Measurements from ENCODE around the gene DPYSL4.

The DPYSL4 gene

DNA sequence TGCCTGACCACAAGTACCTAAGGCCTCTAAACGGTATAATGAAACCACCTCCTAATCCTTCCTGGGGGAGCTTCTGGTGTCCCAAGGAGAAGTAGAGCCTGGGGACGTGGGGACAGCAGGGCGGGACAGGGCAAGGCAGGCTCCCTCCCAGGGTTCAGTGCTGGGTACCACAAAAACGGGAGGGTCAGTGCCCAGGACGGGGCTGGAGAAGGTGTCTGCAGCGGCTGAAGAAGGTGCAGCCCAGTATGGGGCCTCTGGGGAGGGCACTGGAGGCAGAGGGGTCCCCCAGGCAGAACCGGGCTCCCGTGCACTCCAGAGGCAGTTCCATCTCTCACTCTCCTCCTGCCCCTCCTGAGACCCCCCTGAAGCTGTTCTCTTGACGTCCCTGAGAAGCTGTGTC is 46.2 kb downstream of the DPYSL4 start:
- DNase-seq (ENCODE audit: low read depth), result no peak
- H3K4me3 ChIP-seq (ENCODE audit: low read depth, low read length), result no peak overlapping the region

DNA sequence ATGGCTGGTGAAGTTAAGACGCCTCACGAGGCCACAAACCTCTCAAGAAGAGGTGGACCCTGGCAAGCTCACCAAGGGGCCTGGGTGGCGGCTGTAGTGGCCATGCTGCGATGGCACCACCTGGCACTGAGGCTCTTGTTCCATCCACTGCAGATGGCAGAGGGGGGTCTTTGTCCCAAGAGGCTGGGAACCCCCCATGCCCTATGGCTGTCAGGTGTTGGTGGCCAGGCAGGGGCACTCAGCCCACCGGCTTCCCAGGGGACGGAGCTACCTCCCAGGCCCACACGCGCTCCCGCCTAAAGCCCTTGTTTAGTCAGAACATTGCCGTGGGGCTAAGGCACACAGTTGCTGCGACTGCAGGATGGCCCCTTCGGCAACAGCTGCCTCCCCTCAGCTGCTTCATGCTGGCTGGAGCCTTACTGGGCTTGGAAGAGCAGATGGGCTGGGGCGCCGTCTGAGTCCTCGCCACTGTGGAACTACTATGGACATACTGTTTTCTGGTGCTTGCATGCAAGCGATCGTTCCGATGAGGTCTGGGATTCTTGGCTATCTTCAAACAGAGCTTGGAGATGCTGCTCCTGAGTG is 46.8 kb downstream of the DPYSL4 start:
- no peak overlapping the region for H3K4me3 ChIP-seq (ENCODE audit: low read depth, low read length)
- no peak for DNase-seq (ENCODE audit: low read depth)

DNA sequence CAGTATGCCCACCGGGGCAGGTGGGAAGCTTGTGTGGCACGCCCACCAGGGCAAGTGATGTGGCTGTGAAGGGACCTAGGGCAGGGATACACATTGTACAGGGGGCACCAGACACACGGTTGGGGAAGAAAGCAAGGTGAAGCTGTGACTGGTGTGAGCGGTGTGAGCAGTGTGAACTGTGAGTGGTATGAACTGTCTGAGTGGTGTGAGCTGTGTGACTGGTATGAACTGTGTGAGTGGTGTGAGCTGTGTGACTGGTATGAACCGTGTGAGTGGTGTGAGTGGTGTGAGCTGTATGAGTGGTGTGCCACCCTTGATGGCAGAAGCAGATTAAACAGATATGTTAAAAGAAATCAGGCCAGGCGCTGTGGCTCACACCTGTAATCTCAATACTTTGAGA is 48.1 kb downstream of the DPYSL4 start:
- no peak overlapping the region for H3K4me3 ChIP-seq (ENCODE audit: low read depth, low read length)
- DNase-seq (ENCODE audit: low read depth), result no peak

DNA sequence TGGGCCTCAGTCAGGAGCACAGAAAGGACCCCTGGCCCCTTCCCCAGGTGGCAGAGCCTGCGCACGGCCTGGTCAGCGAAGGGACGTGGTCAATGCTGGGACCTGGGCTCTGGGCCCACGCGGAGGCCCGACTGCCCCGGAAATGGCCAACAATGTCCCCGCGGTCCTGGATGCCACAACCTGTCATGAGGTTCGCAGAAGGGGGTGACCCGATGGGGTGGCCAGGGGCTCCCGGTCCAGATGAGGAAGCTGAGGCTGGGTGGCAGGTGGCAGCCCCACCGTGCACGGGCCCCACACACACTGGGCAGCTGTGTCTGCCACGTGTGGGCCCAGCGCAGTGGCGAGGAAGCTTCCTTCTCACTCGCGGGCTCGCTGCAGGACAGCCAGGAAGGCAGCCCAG is 49.4 kb downstream of the DPYSL4 start:
- no peak overlapping the region for H3K4me3 ChIP-seq (ENCODE audit: low read depth, low read length)

DNA sequence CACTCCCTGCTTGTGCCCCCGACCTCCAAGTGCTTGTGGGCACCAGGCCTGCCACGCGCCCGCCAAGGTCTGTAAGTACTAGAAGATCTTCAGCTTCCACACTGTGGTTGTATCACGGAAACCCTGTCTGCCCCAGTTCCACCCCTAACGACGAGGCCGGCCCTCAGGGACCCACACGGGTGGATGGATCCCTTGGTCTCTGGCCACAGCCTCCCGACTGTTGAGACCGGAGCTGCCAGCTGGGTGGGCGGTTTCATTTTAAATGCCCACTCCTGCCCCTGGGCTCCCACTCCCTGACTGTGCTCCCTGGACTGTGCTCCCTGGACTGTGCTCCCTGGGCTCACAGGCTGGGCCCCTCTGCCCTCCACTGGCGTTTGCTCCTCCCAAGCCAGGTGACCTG is 50.1 kb downstream of the DPYSL4 start:
- DNase-seq (ENCODE audit: low read depth), result no peak
- H3K4me3 ChIP-seq (ENCODE audit: low read depth, low read length), result no peak overlapping the region

More for the DNA sequence above, 49.4 kb downstream of the DPYSL4 start:
- no peak for DNase-seq (ENCODE audit: low read depth)

DNA sequence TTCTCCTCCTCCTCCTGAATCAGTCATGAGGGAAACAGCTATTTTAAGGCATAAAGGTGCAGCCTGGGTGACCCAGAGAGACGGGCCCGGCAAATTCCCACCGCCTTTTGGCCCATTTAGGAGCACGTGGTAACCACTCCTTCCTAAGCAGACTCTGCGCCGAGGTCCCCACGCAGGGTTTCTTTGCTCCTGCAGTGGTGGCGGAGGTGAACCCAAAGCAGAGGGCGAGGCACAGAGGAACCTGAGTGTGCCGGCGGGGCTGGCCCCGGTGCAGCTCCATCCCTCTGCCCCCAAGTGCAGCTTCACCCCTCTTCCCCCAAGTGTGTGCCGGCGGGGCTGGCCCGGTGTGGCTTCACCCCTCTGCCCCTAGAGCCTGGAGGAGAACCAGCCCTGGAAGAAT is 50.6 kb downstream of the DPYSL4 start:
- DNase-seq (ENCODE audit: low read depth), result no peak
- no peak overlapping the region for H3K4me3 ChIP-seq (ENCODE audit: low read depth, low read length)

DNA sequence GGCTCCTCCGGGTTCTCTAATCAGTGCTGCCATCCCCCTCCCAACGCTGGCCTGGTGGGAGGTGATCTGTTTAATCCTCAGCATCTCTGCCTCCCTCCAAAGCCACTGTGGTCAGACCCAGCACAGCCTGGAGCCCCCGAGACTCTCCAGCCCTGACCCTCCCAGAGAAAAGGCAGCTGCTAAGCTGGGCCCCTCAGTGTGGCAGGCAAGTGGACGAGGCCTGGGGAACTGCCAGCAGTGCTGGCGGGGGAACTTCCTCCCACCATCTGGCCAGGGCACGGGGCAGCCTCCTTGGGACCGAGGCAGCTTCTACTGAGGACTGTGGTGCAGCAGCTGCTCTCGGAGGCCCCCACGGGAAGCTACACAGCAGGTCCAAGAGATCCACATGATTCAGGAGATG is 51.1 kb downstream of the DPYSL4 start:
- no peak overlapping the region for H3K4me3 ChIP-seq (ENCODE audit: low read depth, low read length)
- DNase-seq (ENCODE audit: low read depth), result no peak

DNA sequence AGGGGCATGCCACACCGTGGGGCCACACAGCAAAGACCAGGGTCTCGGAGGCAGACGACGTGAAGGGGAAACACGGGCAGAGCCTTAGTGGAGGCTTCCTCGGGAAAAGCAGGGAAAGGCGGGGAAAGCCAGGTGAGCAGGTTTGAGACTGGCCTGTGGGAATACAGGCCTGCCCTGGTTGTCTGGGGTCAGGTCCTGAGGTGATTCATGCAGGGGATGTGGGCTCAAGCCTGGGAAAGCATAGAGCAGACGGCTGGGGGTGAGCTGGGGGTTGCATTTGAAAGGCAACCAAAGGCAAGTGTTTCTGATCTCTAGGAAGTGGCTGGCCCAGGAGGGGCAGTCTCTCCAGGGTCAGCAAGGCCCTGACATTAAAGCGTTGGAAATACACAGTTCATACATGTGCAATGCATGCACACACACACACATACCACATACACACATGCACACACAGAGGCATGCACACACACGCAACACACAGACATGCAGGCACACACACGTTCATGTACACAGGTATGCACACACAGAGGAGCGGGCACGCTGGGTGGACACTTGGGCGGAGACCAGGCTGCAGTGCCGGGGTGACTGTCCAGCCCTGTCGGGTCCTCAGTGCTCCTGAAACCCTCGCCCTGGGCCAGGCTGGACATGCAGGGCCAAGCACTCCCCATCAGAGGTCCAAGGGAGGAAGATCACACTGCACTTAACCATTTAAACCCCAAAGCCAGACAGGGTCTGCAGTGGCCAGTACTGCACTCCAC is 51.8 kb downstream of the DPYSL4 start:
- H3K4me3 ChIP-seq (ENCODE audit: low read depth, low read length), result no peak overlapping the region
- DNase-seq (ENCODE audit: low read depth), result no peak

DNA sequence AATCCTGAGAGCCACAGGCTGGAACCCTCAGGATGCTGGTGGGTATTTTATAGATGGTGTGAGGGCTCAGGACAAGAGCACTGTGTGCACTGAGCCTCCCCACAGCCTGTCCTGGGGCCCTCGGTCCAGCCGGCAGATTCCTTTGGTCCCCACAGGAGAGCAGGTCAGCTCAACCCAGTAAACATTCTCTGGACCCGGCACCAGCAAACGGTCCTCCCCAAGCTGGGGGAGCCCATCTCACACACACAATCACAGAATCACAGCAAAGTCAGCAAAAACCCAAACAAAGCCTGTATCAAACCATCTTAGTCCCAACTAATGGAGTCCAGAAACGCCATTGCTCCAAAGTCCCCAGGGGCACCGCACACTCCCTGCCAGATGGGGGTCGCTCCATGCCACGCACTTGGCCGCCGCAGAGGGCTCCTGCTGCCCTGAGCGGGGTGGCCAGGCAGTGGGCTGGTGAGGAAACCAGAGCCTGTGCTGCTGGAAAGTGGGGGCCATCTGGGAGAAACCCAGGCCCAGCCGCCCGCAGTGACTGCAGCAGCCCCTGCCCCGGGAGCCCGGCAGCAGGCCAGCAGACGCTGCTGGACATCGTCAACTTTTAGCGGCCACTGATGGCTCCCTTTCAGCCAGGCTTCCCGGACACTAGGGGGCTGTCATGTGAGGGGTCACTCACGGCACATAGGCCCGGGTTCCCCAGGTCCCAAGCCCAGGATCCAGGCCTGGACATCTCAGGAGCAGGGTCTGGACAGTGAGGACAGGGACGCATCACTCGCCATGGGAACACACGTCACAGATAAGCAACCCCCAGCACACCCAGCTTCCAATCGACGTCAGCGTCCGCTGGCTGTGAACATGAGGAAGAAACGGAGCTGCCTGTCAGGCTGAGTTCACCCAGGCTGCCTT is 52.6 kb downstream of the DPYSL4 start:
- no peak for DNase-seq (ENCODE audit: low read depth)
- no peak overlapping the region for H3K4me3 ChIP-seq (ENCODE audit: low read depth, low read length)

DNA sequence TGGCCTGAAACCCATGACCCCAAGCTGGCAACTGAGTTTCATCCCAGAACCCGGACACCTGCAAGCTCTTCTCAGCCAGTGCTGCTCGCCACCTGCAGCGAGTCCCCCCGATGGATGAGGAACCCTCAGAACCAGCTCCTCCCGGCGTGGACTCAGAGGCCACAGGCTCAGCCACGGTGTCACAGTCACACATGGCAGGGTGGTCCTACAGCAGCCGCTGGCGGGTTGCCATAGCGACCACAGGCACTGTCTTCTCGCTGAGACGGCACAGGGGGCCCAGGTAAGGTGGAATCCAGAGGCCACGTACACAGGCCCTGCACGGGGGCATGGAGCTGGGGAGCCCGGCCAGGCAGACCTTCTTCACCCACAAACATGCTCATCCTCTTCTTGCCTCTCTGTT is 53.4 kb downstream of the DPYSL4 start:
- H3K4me3 ChIP-seq (ENCODE audit: low read depth, low read length), result no peak overlapping the region
- no peak for DNase-seq (ENCODE audit: low read depth)

DNA sequence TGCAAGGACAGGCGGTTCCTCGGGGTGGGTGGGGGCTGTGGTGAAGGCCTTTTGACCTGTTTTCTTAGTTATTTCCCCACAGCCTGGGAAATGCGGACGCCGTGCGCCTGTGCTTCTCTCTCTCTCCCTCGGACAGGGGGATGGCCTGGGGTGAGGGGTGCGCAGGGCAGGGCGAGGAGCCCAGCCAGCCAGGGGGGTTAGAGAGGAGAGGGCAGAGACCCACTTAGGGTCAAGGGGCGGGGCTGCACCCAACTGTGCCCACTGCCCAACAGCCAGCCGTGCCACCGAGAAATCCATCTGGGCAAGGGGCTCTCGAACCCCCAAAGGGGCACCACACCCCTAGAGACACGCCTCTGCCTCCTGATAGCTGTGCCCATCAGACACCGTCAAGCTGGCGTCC is 53.8 kb downstream of the DPYSL4 start:
- H3K4me3 ChIP-seq (ENCODE audit: low read depth, low read length), result no peak overlapping the region
- DNase-seq (ENCODE audit: low read depth), result no peak

DNA sequence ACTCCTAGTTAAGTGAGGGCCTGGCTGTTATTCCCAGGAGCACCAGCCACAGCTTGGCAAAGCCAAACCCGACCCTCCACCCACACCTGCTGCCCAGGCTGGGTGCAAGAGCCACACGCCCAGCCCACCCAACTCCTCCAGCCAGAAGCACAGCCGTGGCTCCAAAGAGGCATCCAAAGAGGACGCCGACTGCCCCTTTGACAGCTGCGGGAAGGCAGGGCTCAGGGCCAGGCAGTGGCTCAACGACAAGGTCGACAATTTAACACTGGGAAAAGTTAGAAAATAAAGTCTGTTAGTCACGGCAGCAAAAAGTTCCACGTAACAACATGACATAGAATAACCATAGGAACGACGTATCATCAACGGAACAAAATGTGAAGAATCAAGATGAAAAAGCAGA is 54.3 kb downstream of the DPYSL4 start:
- no peak overlapping the region for H3K4me3 ChIP-seq (ENCODE audit: low read depth, low read length)
- no peak for DNase-seq (ENCODE audit: low read depth)

DNA sequence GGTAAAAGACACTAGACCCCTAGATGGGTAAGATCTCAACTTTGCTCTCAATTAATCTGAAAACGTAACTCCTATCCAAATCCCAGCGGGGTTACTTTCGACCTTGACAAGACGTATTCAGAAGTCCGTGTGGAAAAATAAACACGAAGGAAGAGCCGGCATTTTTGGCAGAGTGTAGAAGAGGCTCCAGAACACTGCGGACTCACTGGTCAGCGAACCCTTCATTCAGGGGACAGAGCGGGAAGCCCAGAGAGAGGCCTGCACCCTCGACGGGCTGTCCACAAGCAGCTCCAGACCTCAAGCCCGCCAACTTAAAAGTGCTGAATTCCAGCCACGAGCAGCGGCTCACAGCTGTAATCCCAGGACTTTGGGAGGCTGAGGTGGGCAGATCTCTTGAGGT is 54.7 kb downstream of the DPYSL4 start:
- DNase-seq (ENCODE audit: low read depth), result no peak
- no peak overlapping the region for H3K4me3 ChIP-seq (ENCODE audit: low read depth, low read length)

DNA sequence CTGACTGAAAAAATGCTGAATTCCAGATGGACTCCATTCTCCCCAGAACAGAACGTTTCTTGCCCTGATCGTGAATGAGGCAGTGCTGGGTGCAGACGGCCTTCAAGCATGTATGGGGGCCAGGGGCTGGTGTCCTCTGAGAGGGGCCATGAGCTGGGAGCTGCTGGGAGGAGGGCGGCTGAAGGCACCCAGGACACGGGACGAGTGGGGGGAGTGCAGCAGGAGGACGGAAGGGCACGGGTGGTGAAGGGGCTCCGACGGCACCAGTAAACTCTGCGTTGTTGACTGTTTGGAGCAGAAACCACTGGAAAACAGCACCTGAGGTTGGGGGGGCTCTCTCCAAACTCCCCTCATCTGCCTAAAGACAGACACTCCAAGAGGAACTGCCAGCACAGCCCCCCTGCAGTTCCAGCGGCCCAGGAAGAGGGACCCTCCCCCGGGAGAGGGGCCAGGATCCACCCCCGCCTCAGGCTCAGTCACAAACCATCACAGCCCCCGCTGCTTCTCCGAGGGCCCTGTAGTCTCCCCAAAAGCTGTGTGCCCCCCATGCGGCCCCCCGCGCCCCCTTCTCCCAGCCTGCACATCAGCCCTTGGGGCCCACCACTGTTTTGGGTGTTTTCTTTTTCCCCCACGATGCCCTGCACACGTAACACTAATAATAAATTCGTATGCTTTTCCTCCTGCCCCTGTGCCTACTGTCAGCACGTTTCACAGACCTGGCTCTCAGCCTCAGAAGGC is 55.5 kb downstream of the DPYSL4 start:
- DNase-seq (ENCODE audit: low read depth), result no peak

DNA sequence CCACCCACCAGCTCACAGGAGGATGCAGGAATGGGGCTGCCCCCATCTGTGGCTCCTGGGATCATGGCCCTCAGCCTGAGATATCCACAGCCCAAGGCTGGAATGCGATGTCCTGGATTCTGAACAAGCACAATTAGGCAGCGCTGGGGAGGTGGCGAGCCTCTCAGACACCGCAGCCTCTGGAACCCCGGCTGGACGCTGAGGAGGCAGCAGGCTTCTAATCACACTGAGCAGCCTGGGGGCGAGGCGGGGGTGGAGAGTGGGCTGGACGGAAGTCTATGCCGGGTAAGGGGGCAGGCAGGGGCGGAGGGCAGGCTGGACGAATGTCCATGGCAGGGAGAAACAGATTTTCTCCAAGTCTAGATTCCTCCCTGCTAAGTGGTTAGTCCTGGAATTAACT is 56.4 kb downstream of the DPYSL4 start:
- DNase-seq (ENCODE audit: low read depth), result no peak
- no peak overlapping the region for H3K4me3 ChIP-seq (ENCODE audit: low read depth, low read length)

More for the DNA sequence above, 55.5 kb downstream of the DPYSL4 start:
- H3K4me3 ChIP-seq (ENCODE audit: low read depth, low read length), result no peak overlapping the region

DNA sequence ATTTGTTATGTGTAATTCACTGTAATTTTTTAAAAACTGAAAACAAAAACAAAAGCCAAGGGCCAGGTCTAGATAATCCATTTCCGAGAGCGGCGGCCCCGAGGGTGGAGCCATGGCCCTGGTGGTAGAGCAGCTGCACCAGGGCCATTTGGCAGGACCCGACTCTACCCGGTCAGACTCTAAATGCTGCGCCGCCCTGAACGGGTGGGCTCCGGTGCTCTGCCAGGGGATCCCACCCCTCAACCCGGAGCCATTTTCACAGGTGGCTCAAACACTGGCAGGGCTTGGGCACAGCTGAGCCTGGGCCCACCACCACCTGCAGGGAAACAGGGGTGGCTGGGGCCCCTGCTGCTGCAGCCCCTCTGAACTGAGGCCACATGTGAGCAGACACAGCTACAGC is 56.9 kb downstream of the DPYSL4 start:
- no peak for DNase-seq (ENCODE audit: low read depth)
- no peak overlapping the region for H3K4me3 ChIP-seq (ENCODE audit: low read depth, low read length)

DNA sequence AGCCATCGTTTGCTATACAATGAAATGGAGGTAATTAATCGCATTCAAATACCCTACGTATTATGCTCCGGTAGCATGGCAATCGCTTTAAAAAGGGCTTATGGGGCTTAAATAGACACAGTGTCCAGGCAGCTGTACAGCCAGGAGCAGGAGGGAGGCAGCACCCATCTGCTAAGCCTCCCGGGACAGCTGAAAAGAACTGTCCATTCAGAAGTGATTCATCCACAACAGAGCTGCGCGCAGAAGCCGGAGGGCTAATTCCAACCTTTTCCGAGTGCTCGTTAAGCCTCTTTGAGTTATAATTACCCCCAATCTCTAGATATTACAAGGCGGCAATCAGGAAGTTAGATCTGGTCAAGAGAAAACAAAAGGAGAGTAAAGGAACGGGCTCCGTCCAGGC is 58.3 kb downstream of the DPYSL4 start:
- no peak for DNase-seq (ENCODE audit: low read depth)
- H3K4me3 ChIP-seq (ENCODE audit: low read depth, low read length), result no peak overlapping the region

DNA sequence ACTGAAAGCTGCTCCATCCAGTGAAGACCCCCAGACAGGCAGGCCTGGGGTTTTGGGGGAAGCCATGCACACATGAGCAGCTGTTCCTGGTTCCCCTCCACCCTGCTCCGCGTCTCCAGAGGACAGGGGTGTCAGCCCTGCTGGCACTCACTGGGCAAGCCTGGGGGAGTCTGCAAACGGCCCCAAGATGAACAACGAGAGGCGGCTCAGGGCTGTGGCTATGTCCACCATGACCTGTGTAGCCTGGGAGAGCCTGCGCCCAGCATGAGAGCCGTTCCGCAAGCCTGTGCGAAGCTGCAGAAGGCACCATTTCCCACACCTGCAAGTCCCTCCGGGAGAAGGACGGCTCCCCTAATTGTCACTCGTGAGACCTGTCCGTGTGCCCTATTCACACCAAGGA is 59.5 kb downstream of the DPYSL4 start:
- no peak overlapping the region for H3K4me3 ChIP-seq (ENCODE audit: low read depth, low read length)
- no peak for DNase-seq (ENCODE audit: low read depth)

DNA sequence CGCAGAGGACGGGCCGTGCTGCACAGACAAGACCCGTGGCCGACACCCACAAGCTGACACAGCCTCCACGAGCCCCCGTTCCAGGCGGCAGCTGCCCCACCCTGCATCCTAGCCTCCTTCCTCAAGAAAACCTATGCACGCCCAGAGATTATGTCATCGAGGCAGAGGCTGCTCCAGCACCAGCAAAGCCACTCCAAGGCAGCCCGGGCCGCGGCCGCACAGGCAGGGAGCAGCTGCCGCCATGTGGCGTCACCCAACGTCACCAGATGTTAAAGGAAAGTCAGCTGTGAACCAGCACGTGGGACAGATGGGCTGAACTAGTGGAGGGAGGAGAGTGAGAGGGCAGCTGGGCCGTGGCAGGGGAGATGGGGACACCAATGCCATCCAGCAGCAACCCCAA is 61.2 kb downstream of the DPYSL4 start:
- no peak for DNase-seq (ENCODE audit: low read depth)
- no peak overlapping the region for H3K4me3 ChIP-seq (ENCODE audit: low read depth, low read length)

Measured in skeletal muscle cell (primary cell).